Suprapubic skin (tissue), 4 donors: ENCODE results near the gene ERI3. TPM values are rescaled to one million over a fixed set of nuclear protein-coding genes. Genes with fewer than 3 reads are reported as not detected.
A peak's percentile ranks its signal among the peaks of the same experiment; 100 is the strongest.

Experiments
- DNase-seq, 2 donors: peaks; one replicate each; pipeline ENCODE4 v3.0.0-alpha.2; 2019; ENCODE audit warnings: low spot score in 2 of 2
- H3K27ac ChIP-seq: fragments of 200-600 bp; sonication (generic); one replicate; pipeline ENCODE4 v1.5.1; 2019
- H3K27me3 ChIP-seq: fragments of 200-600 bp; sonication (generic); one replicate; pipeline ENCODE4 v1.5.1; 2019
- H3K36me3 ChIP-seq: fragments of 200-600 bp; sonication (generic); one replicate; pipeline ENCODE4 v1.5.1; 2019
- H3K4me1 ChIP-seq: fragments of 200-600 bp; sonication (generic); one replicate; pipeline ENCODE4 v1.5.1; 2019
- H3K4me3 ChIP-seq: fragments of 200-600 bp; sonication (generic); one replicate; pipeline ENCODE4 v1.5.1; 2019; ENCODE audit warnings: mild to moderate bottlenecking
- H3K9me3 ChIP-seq: fragments of 200-600 bp; sonication (generic); one replicate; pipeline ENCODE4 v1.5.1; 2019
- CTCF ChIP-seq, 2 donors: fragments of 200-600 bp in 1 of 2; fragments of 450-650 bp in 1 of 2; sonication (generic) in 1 of 2; IDR thresholded peaks; one replicate each; pipeline ENCODE4 v1.5.1; 2016 to 2019; ENCODE audit warnings: antibody characterized with exemption in 2 of 2, mild to moderate bottlenecking in 1 of 2, moderate library complexity in 1 of 2
- EP300 ChIP-seq: sonication (generic); formaldehyde crosslinking; IDR thresholded peaks from one replicate; pipeline ENCODE4 v1.6.1; 2017; ENCODE audit warnings: antibody characterized with exemption
- POLR2A ChIP-seq, 2 donors: fragments of 450-650 bp; IDR thresholded peaks; one replicate each; pipeline ENCODE4 v1.6.1; 2017; ENCODE audit warnings: antibody characterized with exemption in 2 of 2, mild to moderate bottlenecking in 2 of 2, moderate library complexity in 2 of 2
- POLR2AphosphoS5 ChIP-seq, 3 donors: sonication (generic); formaldehyde crosslinking; IDR thresholded peaks; one replicate each; pipeline ENCODE4 v1.6.1; 2017; ENCODE audit warnings: antibody characterized with exemption in 3 of 3
- WGBS: methylation state at CpG from one replicate; pipeline ENCODE4 v1.1.5; 2018; 5-methylcytosine and 5-hydroxymethylcytosine counted together
- total RNA-seq, 4 donors: library from RNA; depleted of rRNA; stranded (reverse); fragments of >200 nt; gene quantifications; one replicate each; pipeline ENCODE4 v1.1.0, GENCODE V29; 2016

ERI3 gene
- total RNA-seq, 4 donors from 2014 or later = 23.3 to 33.4 (median 31.0) TPM

GRCh38 chr1:44218503-44219300 is 136.4 kb downstream of the ERI3 start:
- no peaks in the 10 kb centered on the region for H3K9me3 ChIP-seq
- TF ChIP-seq CTCF (IDR thresholded peaks at IDR 0.05) (no peak), EP300 (no peak), POLR2AphosphoS5 (IDR thresholded peaks at IDR 0.05) (no peak), POLR2A (IDR thresholded peaks at IDR 0.05) (no peak)
- peaks cover 12% of the 10 kb centered on the region for H3K4me1 ChIP-seq
- no peaks in the 10 kb centered on the region for H3K27me3 ChIP-seq
- no peak overlapping the region for H3K27ac ChIP-seq
- peaks cover 62% of the 10 kb centered on the region for H3K36me3 ChIP-seq
- H3K4me3 ChIP-seq = no peak overlapping the region
- DNase-seq = no peak
- WGBS = 92% methylated on average over 24 of the region's 24 CpGs

- Histone ChIP-seq H3K9me3 (no peaks in the 10 kb centered on the region), H3K36me3 (peaks cover 62% of the 10 kb centered on the region), H3K4me1 (peaks cover 15% of the 10 kb centered on the region), H3K27ac (no peak overlapping the region), H3K27me3 (no peaks in the 10 kb centered on the region), H3K4me3 (no peak overlapping the region)
- TF ChIP-seq POLR2AphosphoS5 (IDR thresholded peaks at IDR 0.05) (no peak), EP300 (no peak), CTCF (IDR thresholded peaks at IDR 0.05) (peak; percentile 84 to 88), POLR2A (IDR thresholded peaks at IDR 0.05) (no peak)
- DNase-seq = no peak
- 54% methylated on average over 3 of the region's 4 CpGs for WGBS
Measured at GRCh38 chr1:44217809-44218410, 137.1 kb downstream of the ERI3 start.

- peak; percentile 90 to 95 for DNase-seq
- TF ChIP-seq POLR2AphosphoS5 (IDR thresholded peaks at IDR 0.05) (peak in 2 of 3 donors; percentile 51 to 96), EP300 (no peak)
- H3K36me3 ChIP-seq = peaks cover 18% of the 10 kb centered on the region
- peaks cover 25% of the 10 kb centered on the region for H3K4me1 ChIP-seq
- no peaks in the 10 kb centered on the region for H3K27me3 ChIP-seq
- peak within 1 kb of the TSS; percentile 91 for H3K4me3 ChIP-seq
- WGBS = under 1% methylated on average over 44 of the region's 44 CpGs
- H3K27ac ChIP-seq = peak within 1 kb of the TSS; percentile 77
- H3K9me3 ChIP-seq = no peaks in the 10 kb centered on the region
Measured at GRCh38 chr1:44213222-44214112, 141.6 kb downstream of the ERI3 start, which contains the start of gene DMAP1. Gene DMAP1 (plus strand): TSS chr1:44213471. CDS start chr1:44213754, 283 bp downstream.

GRCh38 chr1:44212355-44213221 is 142.5 kb downstream of the ERI3 start:
- Histone ChIP-seq H3K36me3 (peaks cover 12% of the 10 kb centered on the region), H3K4me3 (peak overlapping the region; percentile 91), H3K9me3 (no peaks in the 10 kb centered on the region), H3K27ac (peak overlapping the region; percentile 77), H3K27me3 (no peaks in the 10 kb centered on the region), H3K4me1 (peaks cover 25% of the 10 kb centered on the region)
- 42% methylated on average over 9 of the region's 9 CpGs for WGBS
- TF ChIP-seq POLR2A (IDR thresholded peaks at IDR 0.05) = no peak
- no peak for TF ChIP-seq CTCF (IDR thresholded peaks at IDR 0.05)
- TF ChIP-seq EP300 = no peak
- no peak for TF ChIP-seq POLR2AphosphoS5 (IDR thresholded peaks at IDR 0.05)
- DNase-seq = no peak

- H3K9me3 ChIP-seq = no peaks in the 10 kb centered on the region
- H3K27me3 ChIP-seq = no peaks in the 10 kb centered on the region
- TF ChIP-seq POLR2AphosphoS5 (IDR thresholded peaks at IDR 0.05) = no peak
- WGBS = 100% methylated on average over 1 of the region's 1 CpG
- peaks cover 25% of the 10 kb centered on the region for H3K4me1 ChIP-seq
- no peak overlapping the region for H3K4me3 ChIP-seq
- no peak for DNase-seq
- H3K27ac ChIP-seq = no peak overlapping the region
- H3K36me3 ChIP-seq = peaks cover 7% of the 10 kb centered on the region
Measured at GRCh38 chr1:44210595-44210994, 144.5 kb downstream of the ERI3 start.
